HG02970 (cell line): Measurements from ENCODE around the gene IL1RAP.
"Not testable (repeated sequence)": the region's sequence is repeated elsewhere in the genome, so short reads cannot be mapped to it uniquely, and the experiment has no call there.

ENCODE experiments used
- ATAC-seq: cut with Tn5 transposase; IDR thresholded peaks from one replicate; pipeline ENCODE4 v1.9.1; 2021; ENCODE audit warnings: mild to moderate bottlenecking, moderate library complexity, moderate number of reproducible peaks; ENCODE audit not compliant: unreplicated experiment, low FRiP score

The IL1RAP gene

DNA sequence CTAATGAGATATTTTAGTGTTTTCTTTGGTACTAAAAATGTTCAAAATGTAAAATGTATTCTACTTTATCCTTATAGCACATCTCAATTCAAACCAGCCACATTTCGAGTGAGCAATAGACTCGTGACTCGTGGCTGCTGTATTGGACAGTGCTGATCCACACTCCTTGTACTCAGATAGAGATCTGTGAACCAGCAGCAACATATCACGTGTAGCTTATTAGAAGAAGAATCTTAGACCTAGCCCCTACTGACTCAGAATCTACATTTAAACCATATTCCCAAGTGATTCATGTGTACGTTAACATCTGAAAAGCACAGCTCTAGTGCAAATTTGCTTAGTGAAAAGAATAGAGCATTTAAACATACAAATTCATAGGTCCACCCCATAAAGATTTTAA, 130.9 kb downstream of the IL1RAP start:
- no peak for ATAC-seq

DNA sequence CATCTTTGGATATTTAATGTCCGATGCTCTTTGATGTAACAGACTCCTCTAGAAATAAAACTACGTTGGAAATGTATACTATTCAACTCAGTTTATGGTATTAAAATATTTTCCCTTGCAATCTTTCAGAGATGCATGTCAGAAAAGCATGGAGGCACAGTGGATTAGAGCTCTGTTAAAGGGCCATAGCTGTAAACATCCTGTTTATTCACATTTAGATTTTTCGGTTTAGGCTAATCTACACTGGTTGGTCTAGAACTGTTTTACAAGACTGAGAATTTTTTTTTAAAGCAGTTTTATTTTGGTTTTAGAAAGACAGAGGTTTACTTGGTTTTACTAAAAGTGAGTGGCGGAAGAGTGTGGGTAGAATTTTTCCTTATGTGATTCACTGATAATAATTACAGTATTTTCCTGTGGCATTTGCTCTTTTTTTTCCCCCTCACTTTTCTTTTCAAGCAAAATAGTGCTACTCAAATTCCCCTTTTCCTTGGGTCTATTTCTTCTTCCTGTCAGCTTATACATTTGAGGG, 132.1 kb downstream of the IL1RAP start:
- no peak for ATAC-seq

DNA sequence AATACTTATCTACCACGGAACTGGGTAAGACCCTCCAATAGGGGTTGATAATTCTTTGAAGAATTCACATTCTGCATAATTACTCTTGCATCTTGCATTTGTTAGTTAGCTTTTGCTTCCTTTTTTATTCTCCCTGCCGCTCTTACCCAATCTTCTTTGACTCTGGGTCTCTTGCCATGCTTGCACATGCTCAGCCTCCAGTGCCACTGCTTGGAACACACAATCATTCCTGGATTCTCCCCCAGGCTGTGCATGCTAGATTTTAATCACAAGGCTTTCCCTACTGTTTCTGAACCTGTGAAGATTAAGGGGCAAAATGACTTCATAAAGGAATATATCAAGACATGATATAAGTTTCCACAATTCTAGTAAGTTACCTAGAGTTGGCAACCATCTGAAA, 133.1 kb downstream of the IL1RAP start:
- no peak for ATAC-seq

DNA sequence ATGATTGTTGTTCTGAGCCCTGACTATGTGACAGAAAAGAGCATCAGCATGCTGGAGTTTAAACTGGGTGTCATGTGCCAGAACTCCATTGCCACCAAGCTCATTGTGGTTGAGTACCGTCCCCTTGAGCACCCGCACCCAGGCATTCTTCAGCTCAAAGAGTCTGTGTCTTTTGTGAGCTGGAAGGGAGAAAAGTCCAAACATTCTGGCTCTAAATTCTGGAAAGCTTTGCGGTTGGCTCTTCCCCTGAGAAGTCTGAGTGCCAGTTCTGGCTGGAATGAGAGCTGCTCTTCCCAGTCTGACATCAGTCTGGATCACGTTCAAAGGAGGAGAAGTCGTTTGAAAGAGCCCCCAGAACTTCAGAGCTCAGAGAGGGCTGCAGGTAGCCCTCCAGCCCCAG, 142.0 kb downstream of the IL1RAP start:
- ATAC-seq, result no peak

DNA sequence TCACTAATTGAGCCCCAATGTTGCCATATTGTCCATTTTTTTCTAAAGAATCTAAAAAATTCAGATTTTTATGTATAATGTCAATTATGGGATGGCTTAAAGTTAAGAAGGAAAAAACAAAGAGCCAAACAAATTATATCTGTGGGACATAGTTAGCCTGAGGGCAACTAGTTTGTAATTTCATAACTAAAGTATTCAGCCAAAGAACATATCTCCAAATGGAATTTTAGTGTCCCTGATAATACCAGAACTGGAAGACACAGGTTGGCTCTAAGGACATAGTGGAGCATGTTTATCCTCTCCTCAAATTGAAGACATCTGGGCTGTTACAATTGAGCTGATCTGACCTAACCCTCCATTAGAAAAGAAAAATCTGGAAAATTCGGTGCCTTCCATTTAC, 144.2 kb downstream of the IL1RAP start:
- ATAC-seq, result no peak

DNA sequence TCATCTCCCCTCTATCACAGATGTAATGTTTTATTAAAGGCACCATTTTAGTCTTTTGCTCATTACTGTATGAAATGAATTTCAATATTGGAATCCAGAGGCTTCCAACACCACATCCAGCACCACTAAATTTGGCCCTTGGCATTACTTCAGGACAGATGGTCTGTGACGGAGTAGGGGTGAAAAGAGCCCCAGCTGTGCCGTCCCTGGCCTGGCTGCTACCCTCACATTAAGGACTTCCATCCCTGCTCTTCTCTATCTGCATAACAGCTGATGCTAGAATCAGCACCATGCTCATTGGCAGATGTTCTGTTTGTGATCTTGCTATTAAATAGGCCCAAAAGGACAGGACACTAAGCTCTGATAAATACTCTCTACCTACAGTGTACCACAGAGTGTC, 152.9 kb downstream of the IL1RAP start:
- no peak for ATAC-seq

DNA sequence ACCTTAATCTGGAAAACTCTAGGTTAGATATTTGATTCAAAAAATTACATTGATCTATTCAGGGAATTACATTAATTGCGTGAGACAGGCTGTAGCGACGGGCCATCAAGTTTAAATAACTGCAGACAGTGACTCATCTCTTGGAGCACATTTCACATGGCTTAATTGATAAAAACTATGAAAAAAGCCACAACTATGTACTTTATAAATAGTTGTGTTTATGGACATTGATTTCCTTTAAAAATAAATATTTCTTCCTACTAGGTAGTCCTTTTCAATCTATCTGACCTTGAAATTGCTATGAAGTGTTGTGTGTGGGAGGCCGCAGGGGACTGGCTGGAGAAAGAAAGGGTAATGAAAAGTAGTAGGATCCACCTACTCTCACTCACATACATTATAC, 157.8 kb downstream of the IL1RAP start:
- no peak for ATAC-seq

DNA sequence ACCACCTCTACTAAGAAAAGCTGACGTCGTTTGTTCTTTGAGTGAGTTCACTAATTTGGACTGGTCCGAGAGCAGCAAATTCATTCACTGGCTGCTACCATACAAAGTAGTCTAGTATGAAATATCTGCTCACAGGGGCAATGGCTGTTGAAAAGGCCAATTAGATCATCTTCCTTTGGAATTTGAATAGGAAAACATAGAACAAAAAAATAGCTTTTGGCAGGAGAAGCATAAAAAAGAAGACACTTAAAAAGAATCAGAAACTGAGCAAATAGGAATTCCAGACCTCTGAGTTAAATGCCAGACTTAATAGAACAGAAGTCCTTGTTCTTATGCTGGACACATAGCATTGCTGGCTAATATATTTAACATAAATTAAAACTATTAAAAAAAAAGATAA, 159.3 kb downstream of the IL1RAP start:
- no peak for ATAC-seq

DNA sequence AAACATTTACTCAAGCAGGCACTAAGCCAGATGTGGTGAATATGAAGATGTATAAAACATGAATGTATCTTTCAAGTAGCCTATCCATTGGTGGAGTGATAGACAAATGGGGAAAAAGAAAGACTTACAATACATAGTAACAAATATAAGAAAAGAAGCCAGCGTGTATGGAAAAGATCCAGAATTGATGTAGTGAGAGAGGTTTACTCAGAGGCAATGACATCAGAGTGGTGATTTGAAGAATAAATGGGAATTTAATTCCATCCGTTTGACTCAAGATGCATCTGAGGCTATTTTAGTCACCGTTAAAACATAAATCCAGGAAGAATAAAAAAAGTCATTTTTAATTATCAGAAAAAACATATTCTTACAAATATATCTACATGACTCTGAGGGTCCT, 162.6 kb downstream of the IL1RAP start:
- no peak for ATAC-seq

DNA sequence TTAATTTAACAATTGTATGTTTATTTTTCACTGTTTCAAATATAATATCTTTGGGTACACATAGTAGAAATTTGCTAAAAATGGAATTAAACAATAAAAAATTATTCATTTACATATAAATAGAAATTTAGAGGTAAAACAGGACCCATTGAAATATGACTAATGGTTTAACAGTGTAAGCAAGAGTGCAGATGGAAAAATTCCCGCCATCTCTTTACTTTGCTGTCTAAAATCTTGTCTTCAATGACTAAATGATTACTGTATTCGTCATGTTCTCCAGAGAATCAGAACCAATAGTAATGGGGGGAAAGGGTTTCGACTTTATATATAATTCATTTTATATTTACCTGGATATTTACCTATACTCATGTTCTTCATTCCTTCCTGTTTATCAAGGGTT, 163.1 kb downstream of the IL1RAP start:
- no peak for ATAC-seq

DNA sequence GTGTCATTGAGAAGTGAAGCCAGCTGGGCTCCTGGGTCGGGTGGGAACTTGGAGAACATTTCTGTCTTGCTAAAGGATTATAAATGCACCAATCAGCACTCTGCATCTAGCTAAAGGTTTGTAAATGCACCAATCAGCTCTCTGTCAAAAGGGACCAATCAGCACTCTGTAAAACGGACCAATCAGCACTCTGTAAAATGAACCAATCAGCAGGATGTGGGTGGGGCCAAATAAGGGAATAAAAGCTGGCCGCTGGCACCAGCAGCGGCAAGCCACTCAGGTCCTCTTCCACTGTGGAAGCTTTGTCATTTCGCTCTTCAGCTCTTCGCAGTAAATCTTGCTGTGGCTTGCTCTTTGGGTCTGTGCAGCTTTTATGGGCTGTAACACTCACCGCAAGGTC, 164.0 kb downstream of the IL1RAP start:
- not testable (repeated sequence) for ATAC-seq

DNA sequence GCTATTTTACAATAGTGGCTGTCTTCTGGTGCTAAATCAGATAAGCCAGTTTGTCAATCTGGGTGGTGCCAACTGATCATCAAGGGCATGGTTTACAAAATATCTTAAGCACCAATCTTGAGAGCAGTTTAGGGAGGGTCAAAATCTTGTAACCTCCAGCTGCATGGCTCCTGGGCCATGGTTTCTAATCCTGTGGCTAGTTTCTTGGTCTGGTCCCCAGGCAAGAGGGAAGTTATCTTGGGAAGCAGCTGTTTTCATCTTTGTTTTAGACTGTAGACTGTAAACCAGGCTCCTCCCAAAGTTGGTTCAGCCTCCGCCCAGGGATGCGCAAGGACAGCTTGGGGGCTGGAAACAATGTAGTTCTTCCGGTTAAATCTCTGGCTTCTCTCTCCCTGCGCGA, 166.8 kb downstream of the IL1RAP start:
- no peak for ATAC-seq

DNA sequence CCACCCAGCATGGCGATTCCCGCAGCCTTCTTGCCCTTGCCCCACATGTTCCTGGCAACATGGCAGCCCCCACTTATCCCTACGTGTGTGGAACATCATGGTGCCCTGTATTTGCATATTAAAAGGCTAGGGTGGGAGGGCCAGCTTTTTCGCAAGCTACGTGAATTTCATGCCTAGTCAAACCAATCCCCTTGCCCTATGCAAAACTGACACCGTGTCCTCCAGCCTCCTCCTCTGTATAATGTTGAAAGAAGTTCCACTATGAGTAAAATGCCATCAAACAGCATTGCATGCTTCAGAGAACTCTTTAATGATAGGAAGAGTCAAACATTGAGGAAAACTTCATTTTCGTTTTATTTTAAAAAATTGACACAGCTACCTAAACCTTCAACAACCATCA, 170.9 kb downstream of the IL1RAP start:
- ATAC-seq, result no peak

DNA sequence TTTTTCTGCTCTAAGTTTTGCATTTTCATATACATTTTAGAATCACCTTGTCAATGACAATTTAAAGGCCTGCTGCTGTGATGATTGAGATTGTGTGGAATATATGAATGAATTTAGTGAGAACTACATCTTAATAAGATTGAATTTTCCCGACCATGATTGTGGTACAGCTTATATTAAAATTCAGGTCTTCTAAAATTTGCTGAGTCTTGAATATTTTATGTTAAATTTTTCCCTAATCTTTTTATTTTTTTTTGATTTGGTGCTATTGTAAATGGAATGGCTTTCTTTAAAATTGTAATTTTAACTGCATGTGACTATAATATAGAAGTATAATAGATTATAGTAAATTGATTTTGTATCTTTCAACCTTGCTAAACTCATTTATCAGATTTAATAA, 172.1 kb downstream of the IL1RAP start:
- no peak for ATAC-seq

DNA sequence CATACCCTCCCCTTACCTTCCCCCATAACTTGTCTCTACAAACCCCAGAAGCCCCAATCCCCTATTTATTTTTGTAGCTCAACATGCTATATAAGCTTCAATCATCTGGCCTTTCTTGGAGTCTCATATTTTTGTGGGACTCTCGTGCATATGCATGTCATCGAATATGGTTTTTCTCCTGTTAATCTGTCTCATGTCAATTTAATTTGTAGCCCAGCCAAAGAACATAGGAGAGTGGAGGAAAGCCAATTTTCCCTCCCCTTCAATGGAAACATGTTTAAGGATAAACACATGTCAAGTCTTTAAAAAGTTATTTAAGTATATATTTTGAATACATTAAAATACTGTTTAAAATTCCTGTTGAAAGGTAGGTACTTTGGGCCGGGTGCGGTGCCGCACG, 176.4 kb downstream of the IL1RAP start:
- no peak for ATAC-seq

DNA sequence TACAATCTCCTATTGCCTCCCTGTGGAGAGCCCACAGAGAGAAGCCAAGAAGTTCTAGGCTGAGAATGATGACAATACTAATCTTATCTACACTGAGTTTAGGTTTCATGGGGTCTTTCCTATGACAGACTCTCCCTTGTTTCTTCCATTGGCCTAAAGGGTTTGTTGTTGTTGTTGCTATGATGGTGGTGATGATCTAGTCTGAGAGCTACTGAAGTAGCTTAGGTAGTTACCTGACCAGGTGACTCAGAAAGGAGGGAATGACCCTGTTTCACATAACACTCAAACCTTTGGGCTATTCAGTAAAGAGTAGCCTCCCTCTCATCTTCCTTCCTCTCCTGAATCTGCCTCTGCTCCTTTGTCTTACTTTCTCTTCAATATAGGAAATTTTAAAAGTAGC, 178.4 kb downstream of the IL1RAP start:
- ATAC-seq, result no peak

DNA sequence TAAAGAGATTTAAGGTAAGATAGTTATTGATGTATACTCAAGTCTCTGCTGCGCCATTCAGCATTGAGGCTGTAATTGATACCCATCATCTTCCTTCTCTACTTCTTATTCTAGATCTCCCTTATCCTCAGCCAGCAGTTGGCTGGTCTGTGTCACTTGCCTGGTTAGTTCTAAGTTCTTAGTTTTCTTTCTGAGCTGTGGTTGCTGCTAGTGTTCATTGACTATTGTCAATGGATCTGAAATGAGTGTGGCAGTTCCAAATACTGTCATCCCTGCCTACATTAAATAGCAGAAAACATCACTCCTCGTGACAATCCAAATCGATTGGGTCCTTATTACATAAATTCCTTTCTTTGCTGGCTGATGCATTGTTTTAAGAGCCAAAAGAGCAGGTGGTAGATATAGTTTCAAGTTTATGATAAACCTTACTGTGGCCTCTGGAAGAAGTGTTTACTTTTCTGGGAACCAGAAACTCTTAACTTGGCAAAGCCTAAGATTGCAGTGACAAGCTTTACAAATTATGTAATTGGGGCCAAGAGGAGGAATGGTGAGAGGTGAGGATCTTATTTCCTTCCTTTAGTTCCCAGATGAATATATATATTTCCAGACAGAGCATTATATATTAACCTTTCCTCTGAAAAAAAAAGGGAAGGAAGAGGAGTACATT, 180.6 kb downstream of the IL1RAP start:
- no peak for ATAC-seq

DNA sequence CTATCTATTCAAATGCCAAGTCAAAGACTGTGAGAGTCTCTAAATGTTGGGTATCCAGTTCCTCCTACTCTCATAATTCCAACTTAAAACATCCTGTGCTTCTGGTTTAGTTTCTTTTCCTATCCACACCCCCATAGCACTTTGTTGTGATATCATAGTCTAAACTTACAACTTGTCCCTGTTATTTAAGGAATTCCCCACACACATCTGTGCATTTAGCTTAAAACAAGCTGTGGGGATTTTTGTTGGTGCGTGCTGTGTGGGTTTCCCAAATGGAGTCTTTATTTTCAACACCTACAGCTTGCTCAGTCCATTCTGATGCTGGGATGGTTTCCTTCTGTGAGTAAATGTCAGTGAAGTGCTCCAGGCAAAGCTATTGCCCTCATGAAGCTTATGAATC, 181.3 kb downstream of the IL1RAP start:
- no peak for ATAC-seq

DNA sequence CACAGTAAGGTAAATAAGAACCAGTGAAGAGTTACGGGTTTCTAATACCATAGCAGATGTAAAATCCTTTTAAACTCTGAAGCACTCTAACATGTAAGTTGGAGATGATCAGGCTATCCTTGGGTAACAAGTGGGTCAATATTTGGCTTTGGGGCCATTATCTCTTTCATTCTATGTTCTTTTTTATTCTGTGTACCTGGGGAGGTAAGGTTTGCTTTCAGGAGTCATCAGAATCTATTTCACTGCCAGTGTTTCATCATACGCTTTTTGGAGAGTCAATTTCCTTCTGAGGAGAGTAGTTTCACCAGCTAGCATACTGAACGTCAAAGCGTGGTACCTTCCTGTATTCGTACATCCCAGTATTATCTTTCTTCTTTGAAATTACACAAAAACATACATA, 182.1 kb downstream of the IL1RAP start:
- no peak for ATAC-seq

DNA sequence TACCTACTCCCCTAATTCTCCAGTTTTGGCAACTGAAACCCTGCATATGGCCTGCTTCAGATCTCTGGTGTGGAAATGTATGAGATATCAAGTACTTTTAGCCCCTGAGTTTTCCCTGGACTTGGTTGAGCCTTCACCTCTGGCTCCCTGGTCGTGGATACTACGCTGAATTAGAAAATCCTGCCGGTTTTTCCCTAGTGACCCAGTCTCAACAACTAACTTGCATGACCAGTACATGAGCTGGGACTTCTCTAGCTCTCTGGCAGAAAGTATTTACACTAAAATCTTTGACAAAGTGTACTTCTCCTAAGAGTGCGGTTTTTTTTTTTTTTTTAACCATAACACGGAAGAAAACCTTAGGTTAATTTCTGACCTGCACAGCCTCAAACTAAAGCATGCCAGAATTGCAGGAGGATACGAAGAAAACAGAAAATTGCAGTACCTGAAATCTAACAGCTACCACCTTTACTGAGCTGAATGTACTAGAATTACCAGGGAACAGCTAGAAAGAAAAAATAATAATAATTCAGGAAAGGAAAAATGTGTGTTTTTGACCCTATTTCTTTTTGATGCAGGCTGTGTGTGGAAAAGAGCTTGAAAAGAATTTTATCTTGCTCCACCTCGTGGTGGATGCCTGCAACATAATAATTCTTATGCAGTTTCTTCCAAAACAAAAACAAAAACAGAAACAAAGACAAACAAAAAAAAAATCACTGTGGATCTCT, 183.1 kb downstream of the IL1RAP start:
- no peak for ATAC-seq

DNA sequence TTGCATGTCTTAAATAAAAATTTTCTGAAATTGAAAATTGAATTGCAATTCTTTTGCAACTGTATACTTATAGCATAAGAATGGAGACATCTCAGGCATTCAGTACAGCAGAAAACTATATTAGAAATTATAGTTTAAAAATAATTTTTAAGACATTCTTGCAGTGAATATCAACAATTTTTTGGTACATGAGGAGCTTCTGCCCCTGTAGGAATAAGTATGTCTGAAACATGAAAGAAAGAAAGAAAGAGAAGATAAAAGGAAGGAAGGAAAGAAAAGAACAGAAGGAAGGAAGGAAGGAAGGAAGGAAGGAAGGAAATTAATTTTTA, 183.6 kb downstream of the IL1RAP start:
- no peak for ATAC-seq

DNA sequence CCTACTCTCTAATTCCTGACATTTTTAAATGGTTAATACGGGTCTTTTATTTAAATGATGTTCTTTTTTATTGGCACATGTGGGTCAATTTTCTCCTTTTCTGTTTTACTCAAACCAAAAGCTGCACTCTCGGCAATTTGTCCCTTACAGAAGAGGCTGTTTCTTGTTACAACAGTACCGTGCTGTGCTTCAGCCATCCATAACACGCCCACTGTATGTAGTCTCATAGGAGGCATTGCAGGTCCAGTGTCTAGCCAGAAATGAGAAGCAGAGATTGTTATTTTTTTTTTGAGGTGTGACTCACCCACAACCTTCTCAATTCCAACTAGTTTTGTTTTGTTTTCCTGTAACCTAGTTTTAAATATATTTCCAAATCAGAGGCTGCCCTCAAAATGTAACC, 184.0 kb downstream of the IL1RAP start:
- ATAC-seq, result no peak
